Measurements from ENCODE around the gene KIAA0586.
"Not testable (repeated sequence)": the region's sequence is repeated elsewhere in the genome, so short reads cannot be mapped to it uniquely, and the experiment has no call there.

Gene KIAA0586

GRCh38 chr14:58574623-58575022 is 147.1 kb downstream of the KIAA0586 start:
- H3K79me2 ChIP-seq (ENCODE audit: insufficient read depth, low read depth): no peaks in the 10 kb centered on the region
- H3K4me2 ChIP-seq: no peak overlapping the region
- no peaks in the 10 kb centered on the region for H3K4me1 ChIP-seq (ENCODE audit: low read depth, poor library complexity, severe bottlenecking)
- no peak overlapping the region for H3K9ac ChIP-seq
- no peak overlapping the region for H3K4me3 ChIP-seq (IDR thresholded peaks at IDR 0.05; ENCODE audit: insufficient read depth, low read depth, low read length)
- H4K20me1 ChIP-seq (ENCODE audit: insufficient read depth): no peaks in the 10 kb centered on the region
- no peaks in the 10 kb centered on the region for H3K27me3 ChIP-seq (ENCODE audit: insufficient read depth, low read depth)
- H3K36me3 ChIP-seq (ENCODE audit: insufficient read depth): no peaks in the 10 kb centered on the region
- TF ChIP-seq CTCF (conservative IDR thresholded peaks at IDR 0.05; ENCODE audit: low read depth, low read length): no peak
- no peak overlapping the region for H2AFZ ChIP-seq (ENCODE audit: low read depth)
- no peak overlapping the region for H3K27ac ChIP-seq

- TF ChIP-seq CTCF (conservative IDR thresholded peaks at IDR 0.05; ENCODE audit: low read depth, low read length): no peak
- no peaks in the 10 kb centered on the region for H3K27me3 ChIP-seq (ENCODE audit: insufficient read depth, low read depth)
- no peak overlapping the region for H3K27ac ChIP-seq
- H2AFZ ChIP-seq (ENCODE audit: low read depth): no peak overlapping the region
- H4K20me1 ChIP-seq (ENCODE audit: insufficient read depth): no peaks in the 10 kb centered on the region
- H3K36me3 ChIP-seq (ENCODE audit: insufficient read depth): no peaks in the 10 kb centered on the region
- no peak overlapping the region for H3K4me2 ChIP-seq
- H3K9ac ChIP-seq: no peak overlapping the region
- H3K4me3 ChIP-seq (IDR thresholded peaks at IDR 0.05; ENCODE audit: insufficient read depth, low read depth, low read length): no peak overlapping the region
- H3K4me1 ChIP-seq (ENCODE audit: low read depth, poor library complexity, severe bottlenecking): no peaks in the 10 kb centered on the region
- no peaks in the 10 kb centered on the region for H3K79me2 ChIP-seq (ENCODE audit: insufficient read depth, low read depth)
These were observed 148.4 kb downstream of the KIAA0586 start for GRCh38 chr14:58575956-58576355.

GRCh38 chr14:58580035-58580434 is 152.5 kb downstream of the KIAA0586 start:
- not testable (repeated sequence) for H4K20me1 ChIP-seq (ENCODE audit: insufficient read depth); H3K79me2 ChIP-seq (ENCODE audit: insufficient read depth, low read depth)

GRCh38 chr14:58581389-58581788 is 153.9 kb downstream of the KIAA0586 start:
- not testable (repeated sequence) for H2AFZ ChIP-seq (ENCODE audit: low read depth); H3K9ac ChIP-seq

More at GRCh38 chr14:58580035-58580434, 152.5 kb downstream of the KIAA0586 start:
- H3K4me1 ChIP-seq (ENCODE audit: low read depth, poor library complexity, severe bottlenecking); H3K36me3 ChIP-seq (ENCODE audit: insufficient read depth); H3K4me2 ChIP-seq; H3K27ac ChIP-seq; H3K4me3 ChIP-seq (IDR thresholded peaks at IDR 0.05; ENCODE audit: insufficient read depth, low read depth, low read length); H2AFZ ChIP-seq (ENCODE audit: low read depth); H3K9ac ChIP-seq; H3K27me3 ChIP-seq (ENCODE audit: insufficient read depth, low read depth): not testable (repeated sequence)

GRCh38 chr14:58584383-58584782 is 156.9 kb downstream of the KIAA0586 start:
- Histone ChIP-seq H3K4me3 (IDR thresholded peaks at IDR 0.05; ENCODE audit: insufficient read depth, low read depth, low read length) (no peak overlapping the region), H4K20me1 (ENCODE audit: insufficient read depth) (no peaks in the 10 kb centered on the region), H3K27me3 (ENCODE audit: insufficient read depth, low read depth) (no peaks in the 10 kb centered on the region), H3K79me2 (ENCODE audit: insufficient read depth, low read depth) (no peaks in the 10 kb centered on the region), H3K9ac (no peak overlapping the region), H2AFZ (ENCODE audit: low read depth) (no peak overlapping the region), H3K4me1 (ENCODE audit: low read depth, poor library complexity, severe bottlenecking) (no peaks in the 10 kb centered on the region), H3K36me3 (ENCODE audit: insufficient read depth) (no peaks in the 10 kb centered on the region), H3K4me2 (no peak overlapping the region), H3K27ac (no peak overlapping the region)
- no peak for TF ChIP-seq CTCF (conservative IDR thresholded peaks at IDR 0.05; ENCODE audit: low read depth, low read length)

More at GRCh38 chr14:58581389-58581788, 153.9 kb downstream of the KIAA0586 start:
- H3K36me3 ChIP-seq (ENCODE audit: insufficient read depth); H3K27ac ChIP-seq; H4K20me1 ChIP-seq (ENCODE audit: insufficient read depth); H3K4me2 ChIP-seq; H3K4me1 ChIP-seq (ENCODE audit: low read depth, poor library complexity, severe bottlenecking); H3K27me3 ChIP-seq (ENCODE audit: insufficient read depth, low read depth); H3K4me3 ChIP-seq (IDR thresholded peaks at IDR 0.05; ENCODE audit: insufficient read depth, low read depth, low read length); H3K79me2 ChIP-seq (ENCODE audit: insufficient read depth, low read depth): not testable (repeated sequence)
